Ovary (tissue), 9 donors: ENCODE data around the gene ZG16. TPM values are rescaled to one million over a fixed set of nuclear protein-coding genes. Genes with fewer than 3 reads are reported as not detected.

Source experiments
- DNase-seq, 5 donors: peaks; one replicate each; pipeline ENCODE4 v3.0.0-alpha.2; 2019 to 2020
- H3K27ac ChIP-seq, 2 donors: fragments of 200-600 bp; one replicate each; pipeline versions ENCODE4 v1.5.1 to v1.8.0; 2019 to 2022
- H3K27me3 ChIP-seq: fragments of 200-600 bp; one replicate; pipeline ENCODE4 v1.8.0; 2022
- H3K36me3 ChIP-seq: fragments of 200-600 bp; sonication (generic); one replicate; pipeline ENCODE4 v1.5.1; 2019
- H3K4me1 ChIP-seq: one replicate; pipeline ENCODE4 v1.8.1; 2013; ENCODE audit warnings: mild to moderate bottlenecking, moderate library complexity; ENCODE audit not compliant: insufficient read depth
- H3K4me3 ChIP-seq: fragments of 200-600 bp; sonication (generic); one replicate; pipeline ENCODE4 v1.5.1; 2017
- H3K9me3 ChIP-seq, 2 donors: fragments of 200-600 bp in 1 of 2; sonication (generic) in 1 of 2; one replicate each; pipeline versions ENCODE4 v1.5.1 to v1.8.1; 2013 to 2019; ENCODE audit warnings: mild to moderate bottlenecking in 1 of 2, moderate library complexity in 1 of 2
- EP300 ChIP-seq: sonication (generic); formaldehyde crosslinking; IDR thresholded peaks from one replicate; pipeline ENCODE4 v1.6.1; 2017; ENCODE audit warnings: antibody characterized with exemption
- POLR2A ChIP-seq: fragments of 450-650 bp; IDR thresholded peaks from one replicate; pipeline ENCODE4 v1.6.1; 2017; ENCODE audit warnings: antibody characterized with exemption, mild to moderate bottlenecking, moderate library complexity
- WGBS, 3 donors: extraction: QIAGEN DNeasy Blood & Tissue Kit in 1 of 3; methylation state at CpG; one replicate each; pipeline versions ENCODE4 v1.1.5 to v1.1.7; 2013 to 2017; 5-methylcytosine and 5-hydroxymethylcytosine counted together
- intact Hi-C, 4 donors: fragments of 100-400 bp; cut with DNase I; formaldehyde crosslinking; loops; one replicate each; pipeline versions ENCODE4 v1.11.0 to v1.15.1; 2022 to 2023
- polyA plus RNA-seq, 2 donors: library from polyadenylated mRNA; stranded (reverse); fragments of 200-250 nt in 1 of 2; fragments of 350-450 nt in 1 of 2; fragmentation: Illumina TruSeq in 1 of 2; extraction: RNeasy Lipid Tissue Mini Kit (QIAGEN cat#74804) in 1 of 2; gene quantifications; one replicate each; pipeline ENCODE4 v1.2.3, GENCODE V29; 2013 to 2014
- total RNA-seq, 7 donors: library from RNA; depleted of rRNA in 2 of 7; stranded (reverse); fragments of >200 nt in 2 of 7; fragmentation: NEBNext Ultra II Directional in 3 of 7; extraction: Animal tissue kit (Norgen Biotek cat#: 25700) in 3 of 7; gene quantifications; one replicate each; pipeline versions ENCODE4 v1.1.0 to v1.2.4, GENCODE V29; 2016 to 2023
- TF ChIP-seq, protein P1 (sequence below), 3 donors: fragments of 450-650 bp in 2 of 3; fragments of 200-600 bp in 1 of 3; IDR thresholded peaks; one replicate each; pipeline versions ENCODE4 v1.5.1 to v1.8.0; 2016 to 2022; ENCODE audit warnings: antibody characterized with exemption in 3 of 3, mild to moderate bottlenecking in 1 of 3
- donor health status: DM: no; HTN: no; CAD: no; lungs with moderate emphysema.
- donor health status: DM: no; HTN: no; CAD: no.
- donor health status: Bipolar disorder and iron deficiency.
- donor health status: DM: yes; HTN: yes; CAD: no.
- donor health status: DM: no; HTN: no; CAD: no.
- donor health status: DM: yes; HTN: yes; CAD: no.

ZG16 gene
- total and polyA plus RNA-seq, 9 donors: 0.07 to 0.48 (median 0.15) TPM; not detected in 6

DNA sequence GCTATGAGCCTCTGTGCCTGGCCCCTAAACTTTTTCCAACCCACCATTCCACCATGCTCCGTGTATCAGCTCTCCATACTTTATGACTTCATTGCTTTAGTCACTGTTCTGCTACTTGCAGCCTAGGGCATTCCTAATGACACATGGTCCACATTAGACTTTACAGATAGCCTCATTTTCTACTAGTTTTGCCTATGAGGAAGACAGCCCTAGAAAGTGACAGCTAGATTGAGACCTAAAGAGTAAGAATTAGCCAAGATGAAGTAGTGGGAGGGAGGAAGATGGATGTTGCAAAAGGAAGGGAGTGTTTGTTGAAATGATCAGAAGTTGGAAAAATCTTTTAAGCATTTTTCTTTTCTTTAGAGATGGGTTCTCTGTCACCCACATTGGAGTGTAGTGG is 43.3 kb upstream of the ZG16 start:
- Histone ChIP-seq H3K27me3 (no peaks in the 10 kb centered on the region), H3K4me3 (no peak overlapping the region), H3K27ac (no peak overlapping the region), H3K9me3 (no peaks in the 10 kb centered on the region), H3K4me1 (no peaks in the 10 kb centered on the region), H3K36me3 (no peaks in the 10 kb centered on the region)
- intact Hi-C loops: loop anchor here in 1 of 4 donors (10.0 kb wide), 1 partner anchor 750 kb away; the partner anchor contains the start of gene LAT
- DNase-seq: no peak
- TF ChIP-seq POLR2A: no peak
- TF ChIP-seq EP300: no peak
- TF ChIP-seq, protein P1, sequence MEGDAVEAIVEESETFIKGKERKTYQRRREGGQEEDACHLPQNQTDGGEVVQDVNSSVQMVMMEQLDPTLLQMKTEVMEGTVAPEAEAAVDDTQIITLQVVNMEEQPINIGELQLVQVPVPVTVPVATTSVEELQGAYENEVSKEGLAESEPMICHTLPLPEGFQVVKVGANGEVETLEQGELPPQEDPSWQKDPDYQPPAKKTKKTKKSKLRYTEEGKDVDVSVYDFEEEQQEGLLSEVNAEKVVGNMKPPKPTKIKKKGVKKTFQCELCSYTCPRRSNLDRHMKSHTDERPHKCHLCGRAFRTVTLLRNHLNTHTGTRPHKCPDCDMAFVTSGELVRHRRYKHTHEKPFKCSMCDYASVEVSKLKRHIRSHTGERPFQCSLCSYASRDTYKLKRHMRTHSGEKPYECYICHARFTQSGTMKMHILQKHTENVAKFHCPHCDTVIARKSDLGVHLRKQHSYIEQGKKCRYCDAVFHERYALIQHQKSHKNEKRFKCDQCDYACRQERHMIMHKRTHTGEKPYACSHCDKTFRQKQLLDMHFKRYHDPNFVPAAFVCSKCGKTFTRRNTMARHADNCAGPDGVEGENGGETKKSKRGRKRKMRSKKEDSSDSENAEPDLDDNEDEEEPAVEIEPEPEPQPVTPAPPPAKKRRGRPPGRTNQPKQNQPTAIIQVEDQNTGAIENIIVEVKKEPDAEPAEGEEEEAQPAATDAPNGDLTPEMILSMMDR (IDR thresholded peaks at IDR 0.05): no peak
- WGBS, 3 donors: 62 to 79% (median 70%) methylated on average over 1 of the region's 1 CpG

DNA sequence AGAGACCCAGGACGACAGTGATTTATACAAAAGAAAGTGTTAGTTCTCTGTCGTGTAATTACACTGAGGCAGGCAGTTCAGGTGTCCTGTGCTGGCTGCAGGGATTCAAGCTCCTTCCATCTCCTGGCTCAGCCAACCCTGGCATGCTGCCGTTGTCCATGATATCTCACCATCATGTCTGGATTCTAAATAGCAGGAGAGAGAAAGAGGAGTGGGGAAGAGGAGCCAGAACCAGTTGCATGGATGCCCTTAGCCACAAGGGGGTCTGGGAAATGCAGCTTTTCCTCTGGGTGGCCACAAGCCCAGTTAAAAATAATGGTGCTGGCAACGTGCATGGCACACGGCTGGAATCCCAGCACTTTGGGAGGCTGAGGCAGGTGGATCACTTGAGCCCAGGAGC is 41.9 kb upstream of the ZG16 start:
- Histone ChIP-seq H3K36me3 (no peaks in the 10 kb centered on the region), H3K4me1 (no peaks in the 10 kb centered on the region), H3K27me3 (no peaks in the 10 kb centered on the region), H3K4me3 (no peak overlapping the region), H3K27ac (no peak overlapping the region), H3K9me3 (no peaks in the 10 kb centered on the region)
- intact Hi-C loops: loop anchor here in 1 of 4 donors (10.0 kb wide), 1 partner anchor 751 kb away; the partner anchor contains the start of gene LAT
- WGBS, 3 donors: 14 to 32% (median 19%) methylated on average over 5 of the region's 5 CpGs
- DNase-seq: peak in 1 of 5 donors; percentile 7
- no peak for TF ChIP-seq POLR2A
- TF ChIP-seq, protein P1 (IDR thresholded peaks at IDR 0.05): no peak

DNA sequence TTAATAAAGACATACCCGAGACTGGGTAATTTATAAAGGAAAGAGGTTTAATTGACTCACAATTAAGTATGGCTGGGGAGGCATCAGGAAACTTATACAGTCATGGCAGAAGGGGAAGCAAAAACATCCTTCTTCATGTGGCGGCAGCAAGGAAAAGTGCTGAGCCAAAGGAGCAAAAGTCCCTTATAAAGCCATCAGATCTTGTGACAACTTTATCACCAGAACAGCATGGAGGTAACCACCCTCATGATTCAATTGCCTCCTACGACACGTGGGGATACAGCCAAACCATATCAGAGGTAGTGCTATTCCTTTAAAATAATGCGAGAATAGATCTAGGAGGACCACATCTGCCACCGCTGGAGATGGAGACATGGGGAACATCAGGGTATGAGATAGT is 41.3 kb upstream of the ZG16 start:
- H3K4me1 ChIP-seq: no peaks in the 10 kb centered on the region
- WGBS, 3 donors: 68 to 76% (median 70%) methylated on average over 6 of the region's 6 CpGs
- intact Hi-C loops: loop anchor here in 1 of 4 donors (10.0 kb wide), 1 partner anchor 752 kb away; the partner anchor contains the start of gene LAT

DNA sequence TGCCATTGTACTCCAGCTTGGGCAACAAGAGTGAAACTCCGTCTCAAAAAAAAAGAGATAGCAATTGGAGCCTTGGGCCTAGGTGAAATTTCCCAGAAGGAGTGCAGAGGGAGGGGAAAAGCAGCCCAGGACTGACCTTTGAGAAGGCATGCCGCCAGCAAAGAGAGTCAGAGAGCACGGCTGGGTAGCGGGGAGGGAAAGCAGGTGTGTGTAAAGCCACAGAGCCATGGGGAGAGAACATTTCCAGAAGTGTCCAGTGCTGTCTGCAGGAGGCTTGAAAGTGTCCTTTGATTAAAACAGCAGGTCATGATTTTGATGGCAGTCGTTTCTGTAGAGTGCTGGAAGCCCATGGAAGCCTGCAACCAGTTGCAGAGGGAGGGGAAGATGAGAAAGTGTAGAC is 40.3 kb upstream of the ZG16 start:
- Histone ChIP-seq H3K27me3 (no peaks in the 10 kb centered on the region), H3K4me1 (no peaks in the 10 kb centered on the region), H3K9me3 (no peaks in the 10 kb centered on the region), H3K4me3 (no peak overlapping the region), H3K36me3 (no peaks in the 10 kb centered on the region), H3K27ac (no peak overlapping the region)
- 53 to 67% (median 57%) methylated on average over 5 of the region's 5 CpGs for WGBS, 3 donors
- no peak for TF ChIP-seq POLR2A
- no peak for TF ChIP-seq EP300
- TF ChIP-seq, protein P1 (IDR thresholded peaks at IDR 0.05): no peak
- DNase-seq: no peak
- intact Hi-C loops: loop anchor here in 1 of 4 donors (10.0 kb wide), 1 partner anchor 753 kb away; the partner anchor contains the start of gene LAT

More for the DNA sequence above, 41.3 kb upstream of the ZG16 start:
- Histone ChIP-seq H3K9me3 (no peaks in the 10 kb centered on the region), H3K27ac (no peak overlapping the region), H3K4me3 (no peak overlapping the region), H3K27me3 (no peaks in the 10 kb centered on the region), H3K36me3 (no peaks in the 10 kb centered on the region)
- TF ChIP-seq, protein P1 (IDR thresholded peaks at IDR 0.05): no peak
- no peak for TF ChIP-seq EP300
- no peak for TF ChIP-seq POLR2A
- DNase-seq: no peak
